Measurements from ENCODE around the gene EXOC3. TPM values are rescaled to one million over a fixed set of nuclear protein-coding genes. Genes with fewer than 3 reads are reported as not detected.

Gene EXOC3
- total and polyA plus RNA-seq, 10 of the 15 experiments (the other 5 are each of a cell fraction or from before 2014, with no cell fraction given), result 1.6 to 53.0 (median 27.9) TPM

- SMC1A ChIA-PET (ENCODE audit: uncharacterized antibody, unreplicated experiment), result interaction anchor here (0.6 to 1.5 kb wide), 2 partner anchors 109 to 112 kb away, joined by 3 to 9 read pairs; no protein-coding TSS in a partner anchor
- ATAC-seq, result no peak
- DNase-seq (ENCODE audit: low read depth, low spot score), result no peak
- H3K4me3 ChIP-seq, result no peak overlapping the region
- TF ChIP-seq SUPT20H (IDR thresholded peaks at IDR 0.05; ENCODE audit: borderline replicate concordance, control insufficient read depth, low read depth, low read length), result no peak
- intact Hi-C loops (cut with micrococcal nuclease; ENCODE audit: unreplicated experiment) (no loop called here), in situ Hi-C loops (cut with MboI) (no loop called here)
- no peak for FAIRE-seq
- CTCF ChIA-PET, result interaction anchor here (1.2 to 6.4 kb wide), 2 partner anchors 17 to 110 kb away, joined by 5 to 126 read pairs; partner anchors contain the start of gene AHRR
- H3K36me3 ChIP-seq (ENCODE audit: control insufficient read depth in 2 of 2, insufficient read depth in 2 of 2, low read length in 1 of 2), result peaks cover 3 to 21% of the 10 kb centered on the region in 2 experiments; a peak in 3 of 4 replicates
- 60% methylated on average over 22 of the region's 22 CpGs for WGBS (ENCODE audit: insufficient coverage, insufficient replicate concordance, low lambda C conversion rate, missing lambda C conversion rate)
- no TSS peak for BruUV-seq (replicated peaks)
- H3K9me3 ChIP-seq (replicated peaks; ENCODE audit: control insufficient read depth, insufficient read depth, low read length), result no peaks in the 10 kb centered on the region
- POLR2A ChIA-PET, result no interaction called here
- H3K27ac ChIP-seq (ENCODE audit: control insufficient read depth, insufficient read depth), result no peak overlapping the region
- H2AFZ ChIP-seq (ENCODE audit: control insufficient read depth, low read depth, low read length), result no peak overlapping the region
- H3K4me1 ChIP-seq (ENCODE audit: control insufficient read depth, insufficient read depth, low read length), result peaks cover 27% of the 10 kb centered on the region
- H3K79me2 ChIP-seq (ENCODE audit: control insufficient read depth, insufficient read depth, low read length), result no peaks in the 10 kb centered on the region; the same call in none of the 2 replicates
- no peak overlapping the region for H3K9ac ChIP-seq (ENCODE audit: control insufficient read depth, insufficient read depth, low read length)
- no peaks in the 10 kb centered on the region for H3K27me3 ChIP-seq (replicated peaks in 1 of 2; ENCODE audit: control insufficient read depth in 2 of 2, insufficient read depth in 2 of 2, low read length in 1 of 2)
- no peak overlapping the region for H3K4me2 ChIP-seq (ENCODE audit: control insufficient read depth, insufficient read depth)
- no peaks in the 10 kb centered on the region for H4K20me1 ChIP-seq (ENCODE audit: control insufficient read depth, insufficient read depth)
- RAD21 ChIA-PET (ENCODE audit: unreplicated experiment), result interaction anchor here (6.0 kb wide), 1 partner anchor 112 kb away, joined by 82 read pairs; no protein-coding TSS in a partner anchor
These were observed 14.1 kb upstream of the EXOC3 start for GRCh38 chr5:428754-429452.

- TF ChIP-seq MAX (IDR thresholded peaks at IDR 0.05; ENCODE audit: low read depth, low read length) (no peak), PAX8 (IDR thresholded peaks at IDR 0.05) (no peak), EED (IDR thresholded peaks at IDR 0.05; ENCODE audit: low read depth) (no peak), BRCA1 (IDR thresholded peaks at IDR 0.05; ENCODE audit: low read depth, low read length) (no peak), BCL11A (IDR thresholded peaks at IDR 0.05; ENCODE audit: low read depth, low read length) (no peak), JUND (IDR thresholded peaks at IDR 0.05; ENCODE audit: low read depth, low read length) (no peak), E2F4 (IDR thresholded peaks at IDR 0.05; ENCODE audit: low read depth, low read length) (no peak), PBX3 (IDR thresholded peaks at IDR 0.05; ENCODE audit: insufficient replicate concordance, low read depth, low read length) (no peak), IRF4 (IDR thresholded peaks at IDR 0.05; ENCODE audit: low read depth, low read length) (no peak)
- in situ Hi-C loops (cut with MboI), result no loop called here
- Histone ChIP-seq H4K20me1 (ENCODE audit: control insufficient read depth, insufficient read depth) (no peaks in the 10 kb centered on the region), H3K4me2 (ENCODE audit: control insufficient read depth, insufficient read depth) (no peak overlapping the region), H2AFZ (ENCODE audit: control insufficient read depth, low read depth, low read length) (no peak overlapping the region), H3K4me1 (ENCODE audit: control insufficient read depth, insufficient read depth, low read length) (peaks cover 20% of the 10 kb centered on the region), H3K36me3 (ENCODE audit: control insufficient read depth in 2 of 2, insufficient read depth in 2 of 2, low read length in 1 of 2) (peaks cover 3 to 26% of the 10 kb centered on the region in 2 experiments; a peak in 3 of 4 replicates), H3K9ac (ENCODE audit: control insufficient read depth, insufficient read depth, low read length) (no peak overlapping the region), H3K79me2 (ENCODE audit: control insufficient read depth, insufficient read depth, low read length) (no peaks in the 10 kb centered on the region; the same call in none of the 2 replicates), H3K4me3 (no peak overlapping the region), H3K9me3 (replicated peaks; ENCODE audit: control insufficient read depth, insufficient read depth, low read length) (no peaks in the 10 kb centered on the region), H3K27ac (ENCODE audit: control insufficient read depth, insufficient read depth) (no peak overlapping the region), H3K27me3 (replicated peaks in 1 of 2; ENCODE audit: control insufficient read depth in 2 of 2, insufficient read depth in 2 of 2, low read length in 1 of 2) (no peaks in the 10 kb centered on the region)
- SMC1A ChIA-PET (ENCODE audit: uncharacterized antibody, unreplicated experiment), result interaction anchor here (0.6 to 3.7 kb wide), 6 partner anchors 36 to 113 kb away, joined by 3 to 33 read pairs (median 6); no protein-coding TSS in a partner anchor
- FAIRE-seq (no peak), DNase-seq (ENCODE audit: low read depth, low spot score) (no peak), ATAC-seq (no peak)
- 89% methylated on average over 32 of the region's 35 CpGs for WGBS (ENCODE audit: insufficient coverage, insufficient replicate concordance, low lambda C conversion rate, missing lambda C conversion rate)
- RAD21 ChIA-PET (ENCODE audit: unreplicated experiment), result interaction anchor here (0.7 to 6.0 kb wide), 3 partner anchors 109 to 145 kb away, joined by 3 to 82 read pairs (median 17); partner anchors contain the start of gene AHRR
- POLR2A ChIA-PET, result no interaction called here
- intact Hi-C loops (cut with micrococcal nuclease; ENCODE audit: unreplicated experiment), result no loop called here
- no TSS peak for BruUV-seq (replicated peaks)
- CTCF ChIA-PET, result interaction anchor here (1.0 to 6.4 kb wide), 10 partner anchors 10 to 146 kb away, joined by 3 to 126 read pairs (median 6); partner anchors contain the start of gene AHRR
These were observed 13.4 kb upstream of the EXOC3 start for GRCh38 chr5:429453-430188.
